HEK293T (cell line): ENCODE data around the gene ADAP1.
A peak's percentile ranks its signal among the peaks of the same experiment; 100 is the strongest.

ENCODE experiments used
- CTCF ChIA-PET: fragments of 350-600 bp; formaldehyde crosslinking; extraction: SDS; loops from one replicate; lab custom pipeline; 2021; ENCODE audit warnings: antibody characterized with exemption, inconsistent platforms; lab: Yijun Ruan, JAX
- POLR2A ChIA-PET: fragments of 350-600 bp; formaldehyde crosslinking; extraction: SDS; loops from one replicate; lab custom pipeline; 2020; ENCODE audit warnings: antibody characterized with exemption, inconsistent platforms; lab: Yijun Ruan, JAX
- DNase-seq: peaks from one replicate; pipeline ENCODE4 v3.0.0; 2012; ENCODE audit warnings: mixed read lengths; ENCODE audit errors: extremely low spot score
- ARNT ChIP-seq: fragments of 450-650 bp; IDR thresholded peaks from 2 replicates; pipeline ENCODE4 v1.6.1; 2017; ENCODE audit warnings: mild to moderate bottlenecking
- BHLHE40 ChIP-seq: fragments of 450-650 bp; IDR thresholded peaks from 2 replicates; pipeline ENCODE4 v1.6.1; 2016; ENCODE audit warnings: mild to moderate bottlenecking, moderate library complexity, borderline replicate concordance
- CTBP1 ChIP-seq: fragments of 450-650 bp; IDR thresholded peaks from 2 replicates; pipeline ENCODE4 v1.6.1; 2016; ENCODE audit warnings: borderline replicate concordance
- ELF4 ChIP-seq: fragments of 450-650 bp; IDR thresholded peaks from 2 replicates; pipeline ENCODE4 v1.6.1; 2017; ENCODE audit warnings: antibody characterized with exemption
- FOXA1 ChIP-seq: fragments of 450-650 bp; IDR thresholded peaks from 2 replicates; pipeline ENCODE4 v1.6.1; 2016; ENCODE audit warnings: mild to moderate bottlenecking
- FOXK2 ChIP-seq: fragments of 450-650 bp; IDR thresholded peaks from 2 replicates; pipeline ENCODE4 v1.6.1; 2016; ENCODE audit warnings: mild to moderate bottlenecking
- FOXM1 ChIP-seq: fragments of 450-650 bp; IDR thresholded peaks from 2 replicates; pipeline ENCODE4 v1.6.1; 2017; ENCODE audit warnings: mild to moderate bottlenecking, borderline replicate concordance
- HDGF ChIP-seq: fragments of 450-650 bp; IDR thresholded peaks from 2 replicates; pipeline ENCODE4 v1.6.1; 2017; ENCODE audit warnings: antibody characterized with exemption, borderline replicate concordance
- L3MBTL2 ChIP-seq: fragments of 450-650 bp; conservative IDR thresholded peaks from 2 replicates; pipeline ENCODE4 v1.6.1; 2016; ENCODE audit warnings: mild to moderate bottlenecking
- LEF1 ChIP-seq: fragments of 450-650 bp; IDR thresholded peaks from 2 replicates; pipeline ENCODE4 v1.6.1; 2017; ENCODE audit warnings: mild to moderate bottlenecking, borderline replicate concordance
- NFRKB ChIP-seq: fragments of 450-650 bp; IDR thresholded peaks from 2 replicates; pipeline ENCODE4 v1.6.1; 2016; ENCODE audit warnings: mild to moderate bottlenecking, moderate library complexity
- SP1 ChIP-seq: fragments of 450-650 bp; IDR thresholded peaks from 2 replicates; pipeline ENCODE4 v1.6.1; 2017
- SUZ12 ChIP-seq: fragments of 450-650 bp; IDR thresholded peaks from 2 replicates; pipeline ENCODE4 v1.6.1; 2016; ENCODE audit warnings: mild to moderate bottlenecking
- TARDBP ChIP-seq: fragments of 450-650 bp; IDR thresholded peaks from 2 replicates; pipeline ENCODE4 v1.6.1; 2016
- ZNF384 ChIP-seq: fragments of 450-650 bp; IDR thresholded peaks from 2 replicates; pipeline ENCODE4 v1.6.1; 2016
- TF ChIP-seq, protein P1 (sequence below): fragments of 450-650 bp; IDR thresholded peaks from 2 replicates; pipeline ENCODE4 v1.6.1; 2016

ADAP1 gene

DNA sequence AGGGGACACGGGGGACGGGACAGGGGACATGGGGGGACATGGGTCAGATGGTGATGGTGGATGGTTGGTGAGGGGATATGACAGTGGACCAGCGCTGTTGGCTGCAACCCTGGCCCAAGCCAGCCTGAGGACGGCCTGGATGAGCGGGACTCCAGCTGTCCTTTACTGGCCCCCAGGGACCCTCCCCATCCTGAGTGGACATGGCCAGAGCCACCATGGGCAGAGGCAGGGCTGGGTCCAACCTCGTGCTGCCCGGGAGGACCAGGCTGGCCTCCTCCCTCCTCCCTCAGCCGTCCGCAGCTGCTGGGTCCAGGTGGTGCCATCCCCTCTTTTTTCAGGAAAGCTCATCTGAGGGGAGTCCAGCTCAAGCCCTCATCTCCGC, 47.7 kb downstream of the ADAP1 start:
- CTCF ChIA-PET: no interaction called here

DNA sequence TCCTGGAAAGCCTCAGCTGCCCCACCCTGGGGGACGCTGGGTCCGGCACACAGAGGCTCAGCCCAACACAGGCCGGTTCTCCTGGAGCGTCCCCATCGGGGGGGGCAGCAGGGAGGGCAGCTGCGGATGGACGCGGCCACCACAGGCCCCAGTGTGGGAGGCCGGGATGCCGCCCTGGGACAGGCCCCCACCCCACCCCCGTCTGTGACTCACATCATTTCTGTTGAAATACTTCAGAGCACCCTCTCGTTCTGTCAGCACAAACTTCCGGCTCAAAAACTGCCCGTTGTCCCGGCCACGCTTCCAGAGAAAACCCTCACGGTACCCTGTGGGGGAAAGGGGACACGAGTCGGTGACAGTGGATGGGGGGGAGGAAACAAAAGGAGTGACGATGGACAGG, 49.6 kb downstream of the ADAP1 start:
- POLR2A ChIA-PET: no interaction called here
- no peak for DNase-seq
- TF ChIP-seq TARDBP (no peak), NFRKB (no peak), ARNT (no peak), SUZ12 (no peak), ZNF384 (no peak)
- TF ChIP-seq, protein P1, sequence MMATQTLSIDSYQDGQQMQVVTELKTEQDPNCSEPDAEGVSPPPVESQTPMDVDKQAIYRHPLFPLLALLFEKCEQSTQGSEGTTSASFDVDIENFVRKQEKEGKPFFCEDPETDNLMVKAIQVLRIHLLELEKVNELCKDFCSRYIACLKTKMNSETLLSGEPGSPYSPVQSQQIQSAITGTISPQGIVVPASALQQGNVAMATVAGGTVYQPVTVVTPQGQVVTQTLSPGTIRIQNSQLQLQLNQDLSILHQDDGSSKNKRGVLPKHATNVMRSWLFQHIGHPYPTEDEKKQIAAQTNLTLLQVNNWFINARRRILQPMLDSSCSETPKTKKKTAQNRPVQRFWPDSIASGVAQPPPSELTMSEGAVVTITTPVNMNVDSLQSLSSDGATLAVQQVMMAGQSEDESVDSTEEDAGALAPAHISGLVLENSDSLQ: no peak
- CTCF ChIA-PET: no interaction called here

More for the DNA sequence above, 47.7 kb downstream of the ADAP1 start:
- DNase-seq: no peak
- POLR2A ChIA-PET: interaction anchor here (1.0 kb wide), 1 partner anchor 69 kb away, joined by 3 read pairs; the partner anchor contains the start of gene COX19
- TF ChIP-seq LEF1 (no peak), ZNF384 (no peak), NFRKB (no peak), L3MBTL2 (no peak), ARNT (no peak), SUZ12 (no peak), FOXM1 (no peak), CTBP1 (no peak), FOXA1 (no peak)

DNA sequence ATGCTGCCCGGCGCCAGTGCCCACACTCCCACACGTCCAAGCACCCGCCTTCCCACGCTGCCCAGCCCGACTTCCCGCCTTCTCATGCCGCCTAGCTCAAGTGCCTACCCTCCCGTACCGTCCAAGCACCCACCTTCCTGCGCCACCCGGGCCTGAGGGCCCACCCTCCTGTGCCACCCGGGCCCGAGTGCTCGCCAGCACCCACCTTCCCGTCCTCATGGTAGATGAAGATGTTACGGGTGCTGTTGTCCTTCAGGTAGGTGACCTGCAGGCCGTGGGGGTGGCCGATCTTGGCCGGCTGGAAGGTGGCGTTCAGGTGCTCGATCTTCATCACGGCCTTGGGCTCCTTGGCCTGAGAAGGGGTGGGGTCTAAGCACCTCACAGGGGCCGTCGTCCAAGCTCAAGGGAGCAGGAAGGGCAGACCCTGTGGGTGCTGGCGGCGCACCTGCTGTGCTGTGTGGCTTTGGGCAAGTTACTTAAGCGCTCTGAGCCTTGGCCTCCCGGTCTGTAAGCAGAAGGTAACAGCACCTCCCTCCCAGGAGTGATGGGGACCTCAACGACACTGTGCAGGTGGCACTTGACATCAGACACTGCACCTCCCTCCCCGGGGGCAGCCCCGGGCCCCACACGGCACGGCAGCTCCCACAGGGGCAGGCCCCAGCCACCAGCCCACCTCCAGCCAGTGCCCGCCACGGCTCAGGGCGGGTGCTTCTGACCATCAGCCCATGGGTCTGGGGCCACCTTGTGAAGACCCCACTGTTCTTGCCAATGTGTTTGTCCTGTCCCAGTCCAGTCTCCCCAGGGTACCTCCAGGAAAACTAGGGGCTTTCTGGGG, 50.3 kb downstream of the ADAP1 start:
- CTCF ChIA-PET: no interaction called here
- no peak for DNase-seq
- POLR2A ChIA-PET: no interaction called here
- TF ChIP-seq SP1 (no peak), NFRKB (no peak), SUZ12 (no peak), FOXK2 (no peak), BHLHE40 (no peak), ELF4 (no peak), TARDBP (no peak), ARNT (no peak), HDGF (no peak)

DNA sequence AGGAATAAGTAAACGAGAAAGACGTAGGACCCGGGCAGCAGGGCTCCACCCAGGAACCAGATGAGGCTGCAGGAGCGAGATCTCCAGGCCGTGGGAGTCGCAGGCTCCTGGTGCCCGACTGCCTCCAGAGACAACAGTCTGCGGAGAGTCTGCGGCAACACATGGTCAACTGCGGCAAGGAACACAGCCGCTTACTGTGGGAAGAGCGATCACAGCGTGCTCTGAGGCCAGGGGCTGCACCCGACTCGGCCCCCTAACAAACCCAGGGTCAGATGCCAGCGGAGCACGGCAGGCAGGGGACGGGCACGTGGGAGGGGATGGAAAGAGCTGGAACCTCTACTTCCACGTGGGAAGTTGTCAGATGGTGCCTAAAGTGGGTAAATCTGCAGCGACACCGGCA, 51.5 kb downstream of the ADAP1 start:
- CTCF ChIA-PET: no interaction called here
- TF ChIP-seq ZNF384 (no peak), L3MBTL2 (no peak), BHLHE40 (no peak), TARDBP (no peak), ELF4 (no peak), LEF1 (no peak), FOXA1 (no peak), NFRKB (no peak), FOXK2 (no peak), CTBP1 (no peak), FOXM1 (no peak), HDGF (no peak), SP1 (no peak), SUZ12 (no peak)
- TF ChIP-seq, protein P1: no peak
- POLR2A ChIA-PET: no interaction called here

DNA sequence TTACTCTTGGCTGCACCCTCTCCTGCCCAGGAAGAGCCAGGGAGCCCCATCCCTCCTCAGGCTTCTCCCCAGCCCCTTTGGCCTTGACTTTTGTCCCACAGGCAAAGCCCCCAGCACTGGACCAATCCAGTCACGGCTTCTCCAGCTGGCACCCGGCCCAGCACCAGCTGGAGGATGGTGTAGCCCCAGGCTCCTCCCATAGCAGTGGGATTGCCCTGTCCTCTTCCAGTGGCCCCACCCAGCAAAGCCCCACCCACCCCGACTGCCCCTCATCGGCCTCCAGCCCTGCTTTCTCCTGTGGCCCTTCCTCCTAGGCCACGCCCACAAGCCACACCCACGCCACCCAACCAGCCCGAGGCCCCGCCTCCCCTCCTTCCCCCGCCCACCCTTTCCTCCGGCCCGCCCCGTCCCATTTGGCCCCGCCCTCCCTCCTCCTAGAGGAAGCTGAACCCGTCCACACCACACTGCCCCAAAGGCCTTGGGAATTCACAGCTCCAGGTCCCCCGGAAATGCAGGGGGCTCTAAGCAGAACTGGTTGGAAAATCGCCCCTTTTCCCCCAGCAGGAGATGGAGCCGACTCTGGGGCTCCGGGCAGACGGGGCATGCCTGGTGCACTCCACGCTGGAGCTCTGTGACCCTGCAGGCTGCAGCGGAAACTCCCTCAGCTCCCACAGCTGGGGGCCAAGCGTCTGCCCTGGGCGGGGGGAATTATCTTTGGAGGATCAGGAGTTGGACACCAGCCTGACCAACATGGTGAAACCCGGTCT, 52.9 kb downstream of the ADAP1 start:
- POLR2A ChIA-PET: no interaction called here

More for the DNA sequence above, 51.5 kb downstream of the ADAP1 start:
- DNase-seq: no peak

DNA sequence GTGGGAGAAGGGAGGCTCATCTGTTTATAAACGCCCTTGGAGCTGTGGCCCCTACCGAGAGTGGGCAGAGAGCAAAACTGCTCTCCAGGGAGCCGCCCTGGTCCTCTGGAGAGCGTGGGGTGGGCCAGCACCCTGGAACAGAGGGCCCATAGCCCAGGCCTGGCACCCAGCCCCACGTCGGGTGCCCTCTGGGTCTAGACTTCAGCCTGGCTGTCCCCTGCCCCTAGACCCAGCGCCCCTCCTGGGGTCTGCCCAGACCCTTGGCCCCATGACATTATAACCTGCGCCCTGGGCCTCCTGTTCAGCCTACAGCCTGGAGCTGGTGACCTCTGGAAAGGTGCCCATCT, 53.5 kb downstream of the ADAP1 start:
- TF ChIP-seq NFRKB (no peak), FOXA1 (no peak), SP1 (no peak), BHLHE40 (no peak)
- TF ChIP-seq, protein P1: no peak
- ChIA-PET POLR2A (no interaction called here), CTCF (no interaction called here)
- no peak for DNase-seq

More for the DNA sequence above, 52.9 kb downstream of the ADAP1 start:
- CTCF ChIA-PET: interaction anchor here (0.6 to 0.8 kb wide), 2 partner anchors 225 to 1547 kb away, joined by 3 to 4 read pairs; no protein-coding TSS in a partner anchor
- DNase-seq: peak; percentile 100
- TF ChIP-seq BHLHE40: no peak
